IMR-90 (cell line): ENCODE data around the gene PTPRK. TPM values are rescaled to one million over a fixed set of nuclear protein-coding genes. Genes with fewer than 3 reads are reported as not detected.

ENCODE experiments used
- ATAC-seq: fragments of 200-7000 bp; cut with Tn5 transposase; 2 replicates; pipeline ENCODE4 v1.9.1; 2020; ENCODE audit warnings: low read depth, mild to moderate bottlenecking, moderate library complexity
- BruUV-seq: library from RNA; stranded (reverse); fragments of 400-500 nt; replicated peaks from 2 replicates; lab custom pipeline; 2021; lab: Mats Ljungman, UMichigan
- CTCF ChIA-PET: fragments of 300-600 bp; formaldehyde crosslinking; extraction: SDS; loops from one replicate; lab custom pipeline; 2021; ENCODE audit warnings: antibody characterized with exemption; lab: Yijun Ruan, JAX
- POLR2A ChIA-PET: fragments of 300-600 bp; sonication (Branson Sonifier 250); formaldehyde crosslinking; loops from one replicate; lab custom pipeline; 2022; ENCODE audit warnings: antibody characterized with exemption; ENCODE audit not compliant: unreplicated experiment; lab: Charles Lee
- DNase-seq: peaks from one replicate; pipeline ENCODE4 v3.0.0; 2013
- H2AFZ ChIP-seq: replicated peaks from 2 replicates; pipeline ENCODE3; 2013; ENCODE audit warnings: low read length, mild to moderate bottlenecking; ENCODE audit not compliant: poor library complexity
- H2AK5ac ChIP-seq: 2 replicates; pipeline ENCODE4 v1.6.1; 2013; ENCODE audit warnings: low read depth, low read length, inconsistent platforms
- H2AK9ac ChIP-seq: replicated peaks from 2 replicates; pipeline ENCODE3; 2013; ENCODE audit warnings: mild to moderate bottlenecking, low read depth, low read length, moderate library complexity; ENCODE audit not compliant: poor library complexity
- H2BK120ac ChIP-seq: 2 replicates; pipeline ENCODE4 v1.6.1; 2013; ENCODE audit warnings: low read depth, low read length, inconsistent platforms
- H2BK15ac ChIP-seq: 3 replicates; pipeline ENCODE4 v1.6.1; 2013; ENCODE audit warnings: low read depth, low read length, inconsistent platforms
- H2BK20ac ChIP-seq: 2 replicates; pipeline ENCODE4 v1.6.1; 2013; ENCODE audit warnings: low read depth, mild to moderate bottlenecking, inconsistent platforms, low read length, moderate library complexity
- H2BK5ac ChIP-seq: 2 replicates; pipeline ENCODE4 v1.6.1; 2013; ENCODE audit warnings: mild to moderate bottlenecking, low read depth, low read length, inconsistent platforms; ENCODE audit not compliant: poor library complexity, severe bottlenecking
- H3K14ac ChIP-seq: replicated peaks from 2 replicates; pipeline ENCODE4 v1.6.1; 2013; ENCODE audit warnings: low read depth, low read length, inconsistent platforms
- H3K18ac ChIP-seq: 2 replicates; pipeline ENCODE4 v1.6.1; 2013; ENCODE audit warnings: low read depth, low read length, control low read depth
- H3K23ac ChIP-seq: 2 replicates; pipeline ENCODE4 v1.6.1; 2013; ENCODE audit warnings: low read depth, low read length, inconsistent platforms
- H3K27ac ChIP-seq: 2 replicates; pipeline ENCODE4 v1.5.1; 2013; ENCODE audit warnings: mild to moderate bottlenecking, control low read depth, low read length; ENCODE audit not compliant: insufficient read depth
- H3K27me3 ChIP-seq: 2 replicates; pipeline ENCODE4 v1.6.1; 2013; ENCODE audit warnings: low read length; ENCODE audit not compliant: control insufficient read depth, insufficient read depth
- H3K36me3 ChIP-seq: 2 replicates; pipeline ENCODE4 v1.6.1; 2013; ENCODE audit warnings: low read length, mixed read lengths; ENCODE audit not compliant: control insufficient read depth, insufficient read depth
- H3K4ac ChIP-seq: 2 replicates; pipeline ENCODE4 v1.6.1; 2013; ENCODE audit warnings: low read depth, low read length, inconsistent platforms
- H3K4me1 ChIP-seq: 2 replicates; pipeline ENCODE4 v1.6.1; 2013; ENCODE audit warnings: low read length, mixed read lengths; ENCODE audit not compliant: control insufficient read depth, insufficient read depth
- H3K4me2 ChIP-seq: 2 replicates; pipeline ENCODE4 v1.6.1; 2013; ENCODE audit warnings: low read depth, mild to moderate bottlenecking, control low read depth, low read length, moderate library complexity
- H3K4me3 ChIP-seq: 2 replicates; pipeline ENCODE4 v1.5.1; 2013; ENCODE audit warnings: low read depth, mild to moderate bottlenecking, control low read depth, low read length, moderate library complexity; ENCODE audit not compliant: insufficient read depth
- H3K56ac ChIP-seq: 2 replicates; pipeline ENCODE4 v1.6.1; 2013; ENCODE audit warnings: low read length, inconsistent platforms; ENCODE audit not compliant: insufficient read depth; ENCODE audit errors: extremely low read depth
- H3K79me1 ChIP-seq, 2 experiments: 2 replicates each; pipeline ENCODE4 v1.6.1; 2013; ENCODE audit warnings: low read length in 2 of 2, inconsistent platforms in 1 of 2, low read depth in 1 of 2
- H3K9ac ChIP-seq: 2 replicates; pipeline ENCODE4 v1.6.1; 2013; ENCODE audit warnings: low read depth, low read length, control low read depth
- H3K9me1 ChIP-seq: 2 replicates; pipeline ENCODE4 v1.6.1; 2013; ENCODE audit warnings: low read length, inconsistent platforms; ENCODE audit not compliant: insufficient read depth
- H3K9me3 ChIP-seq: 2 replicates; pipeline ENCODE4 v1.6.1; 2013; ENCODE audit warnings: low read length; ENCODE audit not compliant: control insufficient read depth, insufficient read depth
- H4K20me1 ChIP-seq: 2 replicates; pipeline ENCODE4 v1.6.1; 2013; ENCODE audit warnings: low read length, inconsistent platforms; ENCODE audit not compliant: insufficient read depth
- H4K5ac ChIP-seq: 2 replicates; pipeline ENCODE4 v1.6.1; 2013; ENCODE audit warnings: mild to moderate bottlenecking, low read depth, low read length, control low read depth
- H4K8ac ChIP-seq, 2 experiments: 2 replicates each; pipeline ENCODE4 v1.6.1; 2013; ENCODE audit warnings: low read depth in 2 of 2, low read length in 2 of 2, control low read depth in 1 of 2, inconsistent platforms in 1 of 2
- H4K91ac ChIP-seq: 2 replicates; pipeline ENCODE4 v1.6.1; 2013; ENCODE audit warnings: low read depth, low read length, inconsistent platforms; ENCODE audit not compliant: insufficient read depth
- CHD1 ChIP-seq: IDR thresholded peaks from 2 replicates; pipeline ENCODE4 v1.6.1; 2012; ENCODE audit warnings: low read depth, low read length, improper control_type of control experiment
- FOS ChIP-seq: fragments of 150-350 bp; IDR thresholded peaks from 2 replicates; pipeline ENCODE4 v1.6.1; 2016; ENCODE audit warnings: low read depth, low read length
- MXI1 ChIP-seq: IDR thresholded peaks from 2 replicates; pipeline ENCODE4 v1.6.1; 2012; ENCODE audit warnings: low read depth, mild to moderate bottlenecking, low read length, moderate library complexity, borderline replicate concordance
- POLR2A ChIP-seq: IDR thresholded peaks from 2 replicates; pipeline ENCODE4 v1.6.1; 2012; ENCODE audit warnings: mild to moderate bottlenecking, low read depth, low read length
- WGBS, 2 experiments: methylation state at CpG; one replicate each; pipeline versions ENCODE4 v1.1.5 to v1.1.7; 2013; ENCODE audit warnings: missing lambda C conversion rate in 2 of 2; ENCODE audit not compliant: insufficient read length in 1 of 2; ENCODE audit errors: extremely low coverage in 2 of 2; 5-methylcytosine and 5-hydroxymethylcytosine counted together
- dilution Hi-C: fragments of 300-500 bp; cut with HindIII; formaldehyde crosslinking; loops from one replicate; pipeline ENCODE4 v1.14.3; 2018; ENCODE audit warnings: low sequenced_read_pairs; ENCODE audit not compliant: unreplicated experiment
- in situ Hi-C: fragments of 300-500 bp; cut with MboI; formaldehyde crosslinking; loops from 3 replicates; pipeline ENCODE4 v1.14.3; 2019; ENCODE audit warnings: low sequenced_read_pairs, inconsistent platforms, mixed read lengths
- intact Hi-C: fragments of 100-400 bp; cut with micrococcal nuclease; formaldehyde crosslinking; loops from 2 replicates; pipeline ENCODE4 v1.10.0; 2022
- polyA plus RNA-seq, 3 experiments: library from polyadenylated mRNA; depleted of rRNA; stranded (reverse); fragments of >200 nt; gene quantifications; 2 replicates each; pipeline ENCODE4 v1.2.3, GENCODE V29; 2012; ENCODE audit warnings: low replicate concordance in 1 of 3
- total RNA-seq: library from RNA; depleted of rRNA; stranded (reverse); fragments of >200 nt; gene quantifications from 2 replicates; pipeline ENCODE4 v1.2.3, GENCODE V29; 2012

Gene PTPRK
- total and polyA plus RNA-seq, 2 of the 4 experiments (the other 2 are of a cell fraction), result 18.0 to 80.8 TPM

GRCh38 chr6:128558021-128558420 is 37.6 kb upstream of the PTPRK start:
- no peak for TF ChIP-seq FOS
- TF ChIP-seq CHD1, result no peak
- TF ChIP-seq MXI1, result no peak
- TF ChIP-seq POLR2A, result no peak
- no peak overlapping the region for H2AK9ac ChIP-seq
- no peak overlapping the region for H2BK15ac ChIP-seq
- no peak overlapping the region for H2BK20ac ChIP-seq
- no TSS peak for BruUV-seq
- no peak overlapping the region for H3K14ac ChIP-seq
- no peak overlapping the region for H4K91ac ChIP-seq
- no peak overlapping the region for H3K4me2 ChIP-seq
- H3K4me3 ChIP-seq, result no peak overlapping the region
- no peak overlapping the region for H3K23ac ChIP-seq
- dilution Hi-C loops (no loop called here), in situ Hi-C loops (no loop called here), intact Hi-C loops (no loop called here)
- H3K9me3 ChIP-seq, result no peaks in the 10 kb centered on the region
- no peak overlapping the region for H3K56ac ChIP-seq
- H3K9ac ChIP-seq, result no peak overlapping the region
- no peaks in the 10 kb centered on the region for H3K27me3 ChIP-seq
- H4K5ac ChIP-seq, result no peak overlapping the region
- no peaks in the 10 kb centered on the region for H4K20me1 ChIP-seq
- H3K27ac ChIP-seq, result no peak overlapping the region
- ATAC-seq (no peak), DNase-seq (no peak)
- H3K4me1 ChIP-seq, result no peaks in the 10 kb centered on the region
- ChIA-PET CTCF (no interaction called here), POLR2A (no interaction called here)
- H3K4ac ChIP-seq, result no peak overlapping the region
- H2BK5ac ChIP-seq, result no peak overlapping the region
- no peaks in the 10 kb centered on the region for H3K36me3 ChIP-seq
- H3K79me1 ChIP-seq, result no peaks in the 10 kb centered on the region
- no peak overlapping the region for H2AFZ ChIP-seq
- H2AK5ac ChIP-seq, result no peak overlapping the region
- H3K18ac ChIP-seq, result no peak overlapping the region
- H3K9me1 ChIP-seq, result no peaks in the 10 kb centered on the region
- no CpG with 5 or more reads among the region's 2 CpGs for WGBS, 2 experiments
- H4K8ac ChIP-seq, result no peak overlapping the region
- H2BK120ac ChIP-seq, result no peak overlapping the region
